Mucosa of gallbladder (tissue), 1 donor: ENCODE data around the gene PALM3. TPM values are rescaled to one million over a fixed set of nuclear protein-coding genes. Genes with fewer than 3 reads are reported as not detected.

Experiments
- total RNA-seq: library from RNA; stranded (reverse); gene quantifications from one replicate; pipeline ENCODE4 v1.2.1, GENCODE V29; 2021
- donor health status: DM: no; HTN: no; CAD: no.

Gene PALM3
- total RNA-seq, 1 donor from 2014 or later = 42.8 TPM

Other genes with a start within 250 kb of the PALM3 start
- gene NANOS3, start 184.9 kb downstream of the PALM3 start, total RNA-seq = 0.75 TPM
- 2.6 TPM for gene BRME1, start 156.0 kb downstream of the PALM3 start, total RNA-seq
- gene CC2D1A, start 155.9 kb downstream of the PALM3 start, total RNA-seq = 57.1 TPM
- gene PODNL1, start 123.7 kb downstream of the PALM3 start, total RNA-seq = 3.2 TPM
- gene DCAF15, start 109.6 kb downstream of the PALM3 start, total RNA-seq = 33.7 TPM
- 25.0 TPM for gene RFX1, start 55.8 kb downstream of the PALM3 start, total RNA-seq
- not detected for gene RLN3, start 33.9 kb downstream of the PALM3 start, total RNA-seq
- gene IL27RA, start 30.3 kb downstream of the PALM3 start, total RNA-seq = 5.6 TPM
- 21.6 TPM for gene MISP3, start 10.7 kb upstream of the PALM3 start, total RNA-seq
- not detected for gene C19orf67, start 23.7 kb upstream of the PALM3 start, total RNA-seq
- gene SAMD1, start 28.7 kb upstream of the PALM3 start, total RNA-seq = 56.5 TPM
- gene PRKACA, start 55.7 kb upstream of the PALM3 start, total RNA-seq = 98.7 TPM
- gene ASF1B, start 74.5 kb upstream of the PALM3 start, total RNA-seq = 1.7 TPM
- gene ADGRL1, start 144.1 kb upstream of the PALM3 start, total RNA-seq = 33.2 TPM